ENCODE measurements around the gene PTAR1. TPM values are rescaled to one million over a fixed set of nuclear protein-coding genes. Genes with fewer than 3 reads are reported as not detected.

Gene PTAR1
- total RNA-seq, 1 experiment from 2014 or later, result 22.9 TPM

DNA sequence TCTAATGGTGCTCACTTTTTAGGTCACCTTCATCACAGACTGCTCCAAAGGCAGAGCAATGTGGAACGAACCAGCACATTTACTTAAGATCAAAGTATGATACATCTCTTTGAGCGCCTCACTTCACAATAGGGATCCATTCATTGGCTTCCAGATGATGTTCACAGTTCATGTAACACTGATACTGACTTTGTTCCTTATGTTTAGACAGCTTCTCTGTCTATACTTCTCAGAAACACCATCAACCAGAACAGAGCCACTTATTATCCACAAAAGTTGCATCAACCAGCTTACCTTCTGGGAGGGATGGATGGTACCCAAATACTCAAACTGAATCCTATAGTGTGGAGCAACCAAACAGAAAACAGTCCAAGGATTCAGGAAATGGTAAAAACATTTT, 4.6 kb downstream of the PTAR1 start:
- H3K79me2 ChIP-seq (ENCODE audit: low read length), result peaks cover 46% of the 10 kb centered on the region
- no peaks in the 10 kb centered on the region for H4K20me1 ChIP-seq (ENCODE audit: low read length)
- H3F3A ChIP-seq (ENCODE audit: low read length, unreplicated experiment), result no peaks in the 10 kb centered on the region
- CTCF ChIA-PET, result interaction anchor here (0.6 kb wide), 1 partner anchor 597 kb away, joined by 3 read pairs; no protein-coding TSS in a partner anchor
- H3K27ac ChIP-seq (ENCODE audit: low read length), result no peak overlapping the region
- H3K4me3 ChIP-seq (ENCODE audit: low read length), result no peak overlapping the region
- H3K27me3 ChIP-seq (ENCODE audit: low read length), result no peaks in the 10 kb centered on the region
- no peak for DNase-seq
- H3K4me1 ChIP-seq (ENCODE audit: insufficient read depth, low read length), result peaks cover 6% of the 10 kb centered on the region; the same call in 1 of the 2 replicates
- BruUV-seq (replicated peaks), result no TSS peak
- POLR2A ChIA-PET (ENCODE audit: unreplicated experiment), result no interaction called here
- H3K9me2 ChIP-seq (replicated peaks; ENCODE audit: low read length), result no peaks in the 10 kb centered on the region
- TF ChIP-seq EZH2 (IDR thresholded peaks at IDR 0.05; ENCODE audit: low read length, unreplicated experiment) (no peak), EZH2phosphoT487 (IDR thresholded peaks at IDR 0.05; ENCODE audit: borderline replicate concordance, low read length) (no peak)
- TF ChIP-seq, protein P1, sequence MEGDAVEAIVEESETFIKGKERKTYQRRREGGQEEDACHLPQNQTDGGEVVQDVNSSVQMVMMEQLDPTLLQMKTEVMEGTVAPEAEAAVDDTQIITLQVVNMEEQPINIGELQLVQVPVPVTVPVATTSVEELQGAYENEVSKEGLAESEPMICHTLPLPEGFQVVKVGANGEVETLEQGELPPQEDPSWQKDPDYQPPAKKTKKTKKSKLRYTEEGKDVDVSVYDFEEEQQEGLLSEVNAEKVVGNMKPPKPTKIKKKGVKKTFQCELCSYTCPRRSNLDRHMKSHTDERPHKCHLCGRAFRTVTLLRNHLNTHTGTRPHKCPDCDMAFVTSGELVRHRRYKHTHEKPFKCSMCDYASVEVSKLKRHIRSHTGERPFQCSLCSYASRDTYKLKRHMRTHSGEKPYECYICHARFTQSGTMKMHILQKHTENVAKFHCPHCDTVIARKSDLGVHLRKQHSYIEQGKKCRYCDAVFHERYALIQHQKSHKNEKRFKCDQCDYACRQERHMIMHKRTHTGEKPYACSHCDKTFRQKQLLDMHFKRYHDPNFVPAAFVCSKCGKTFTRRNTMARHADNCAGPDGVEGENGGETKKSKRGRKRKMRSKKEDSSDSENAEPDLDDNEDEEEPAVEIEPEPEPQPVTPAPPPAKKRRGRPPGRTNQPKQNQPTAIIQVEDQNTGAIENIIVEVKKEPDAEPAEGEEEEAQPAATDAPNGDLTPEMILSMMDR (conservative IDR thresholded peaks at IDR 0.05; ENCODE audit: low read depth, low read length), result no peak
- H3K36me3 ChIP-seq (ENCODE audit: low read depth, low read length), result no peaks in the 10 kb centered on the region
- no peaks in the 10 kb centered on the region for H3K9me3 ChIP-seq (ENCODE audit: low read length)
- no peak overlapping the region for H3K9ac ChIP-seq (ENCODE audit: low read length)
- no peak overlapping the region for H2AFZ ChIP-seq (ENCODE audit: low read length)
- H3K4me2 ChIP-seq (ENCODE audit: low read length), result no peak overlapping the region
- no peak for ATAC-seq
- intact Hi-C loops (cut with micrococcal nuclease), result loop anchor here (10.0 kb wide), 2 partner anchors 80 to 160 kb away; partner anchors contain the start of gene APBA1

DNA sequence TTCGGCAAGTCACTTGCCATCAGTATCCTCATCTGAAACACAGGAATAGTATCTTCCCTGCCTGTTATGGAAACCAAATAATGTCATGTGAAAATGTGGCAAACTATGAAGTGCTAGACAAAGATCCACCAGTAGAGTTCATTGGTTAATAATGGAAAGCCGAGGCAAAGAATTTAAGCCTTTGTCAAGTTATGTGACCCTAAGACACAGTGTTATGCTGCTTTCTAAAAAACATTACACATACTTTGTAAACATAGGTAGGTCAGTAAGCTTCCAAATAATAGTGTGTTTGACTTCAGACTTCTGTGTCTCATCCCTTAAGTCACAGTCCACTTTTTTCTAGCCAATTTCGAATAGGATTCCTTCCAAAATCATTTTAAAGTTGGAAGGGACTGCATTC, 6.0 kb downstream of the PTAR1 start:
- Histone ChIP-seq H3K36me3 (ENCODE audit: low read depth, low read length) (no peaks in the 10 kb centered on the region; the same call in none of the 2 replicates), H3K27me3 (ENCODE audit: low read length) (no peaks in the 10 kb centered on the region), H3K9me2 (replicated peaks; ENCODE audit: low read length) (no peaks in the 10 kb centered on the region), H3K4me2 (ENCODE audit: low read length) (no peak overlapping the region), H3K27ac (ENCODE audit: low read length) (no peak overlapping the region), H3F3A (ENCODE audit: low read length, unreplicated experiment) (no peaks in the 10 kb centered on the region), H3K4me3 (ENCODE audit: low read length) (no peak overlapping the region), H3K9me3 (ENCODE audit: low read length) (no peaks in the 10 kb centered on the region), H4K20me1 (ENCODE audit: low read length) (no peaks in the 10 kb centered on the region), H3K4me1 (ENCODE audit: insufficient read depth, low read length) (peaks cover 6% of the 10 kb centered on the region; the same call in 1 of the 2 replicates), H3K79me2 (ENCODE audit: low read length) (peaks cover 40% of the 10 kb centered on the region), H2AFZ (ENCODE audit: low read length) (no peak overlapping the region), H3K9ac (ENCODE audit: low read length) (no peak overlapping the region)
- TF ChIP-seq, protein P1 (conservative IDR thresholded peaks at IDR 0.05; ENCODE audit: low read depth, low read length), result no peak
- TF ChIP-seq EZH2phosphoT487 (IDR thresholded peaks at IDR 0.05; ENCODE audit: borderline replicate concordance, low read length) (no peak), EZH2 (IDR thresholded peaks at IDR 0.05; ENCODE audit: low read length, unreplicated experiment) (no peak)
- ChIA-PET CTCF (no interaction called here), POLR2A (ENCODE audit: unreplicated experiment) (no interaction called here)
- no TSS peak for BruUV-seq (replicated peaks)
- intact Hi-C loops (cut with micrococcal nuclease), result loop anchor here (10.0 kb wide), 2 partner anchors 79 to 161 kb away; partner anchors contain the start of gene APBA1
- no peak for DNase-seq
- no peak for ATAC-seq

DNA sequence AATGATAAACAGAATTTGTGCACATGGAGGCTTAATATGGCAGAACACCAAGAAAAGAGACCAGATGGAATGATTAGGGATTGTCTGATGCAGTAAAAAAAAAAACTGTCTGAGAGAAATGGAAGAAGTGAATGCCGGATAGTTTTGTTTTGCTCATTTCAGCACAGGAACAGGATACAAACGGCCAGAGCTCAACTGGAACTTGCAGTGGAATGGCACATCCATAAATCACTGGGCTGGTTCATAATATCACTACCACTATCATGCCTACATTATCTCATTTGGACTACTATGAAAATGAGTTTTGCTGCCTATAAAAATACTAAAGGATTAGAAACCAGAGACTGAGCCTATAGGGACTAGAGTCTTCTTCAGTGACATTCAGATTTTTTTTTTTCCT, 9.7 kb downstream of the PTAR1 start:
- H3K27ac ChIP-seq (ENCODE audit: low read length), result no peak overlapping the region
- H3K9me2 ChIP-seq (replicated peaks; ENCODE audit: low read length), result no peaks in the 10 kb centered on the region
- no peaks in the 10 kb centered on the region for H3F3A ChIP-seq (ENCODE audit: low read length, unreplicated experiment)
- ATAC-seq, result no peak
- no peak overlapping the region for H3K4me3 ChIP-seq (ENCODE audit: low read length)
- H3K36me3 ChIP-seq (ENCODE audit: low read depth, low read length), result no peaks in the 10 kb centered on the region; the same call in none of the 2 replicates
- POLR2A ChIA-PET (ENCODE audit: unreplicated experiment), result no interaction called here
- no peaks in the 10 kb centered on the region for H3K9me3 ChIP-seq (ENCODE audit: low read length)
- no peaks in the 10 kb centered on the region for H3K4me1 ChIP-seq (ENCODE audit: insufficient read depth, low read length)
- no peak overlapping the region for H3K9ac ChIP-seq (ENCODE audit: low read length)
- CTCF ChIA-PET, result no interaction called here
- DNase-seq, result no peak
- BruUV-seq (replicated peaks), result no TSS peak
- peaks cover 9% of the 10 kb centered on the region; the same call in 1 of the 2 replicates for H3K79me2 ChIP-seq (ENCODE audit: low read length)
- H2AFZ ChIP-seq (ENCODE audit: low read length), result no peak overlapping the region
- intact Hi-C loops (cut with micrococcal nuclease), result loop anchor here (10.0 kb wide), 2 partner anchors 75 to 165 kb away; partner anchors contain the start of gene APBA1
- no peak for TF ChIP-seq EZH2phosphoT487 (IDR thresholded peaks at IDR 0.05; ENCODE audit: borderline replicate concordance, low read length)
- no peak for TF ChIP-seq EZH2 (IDR thresholded peaks at IDR 0.05; ENCODE audit: low read length, unreplicated experiment)
- TF ChIP-seq, protein P1 (conservative IDR thresholded peaks at IDR 0.05; ENCODE audit: low read depth, low read length), result no peak
- no peak overlapping the region for H3K4me2 ChIP-seq (ENCODE audit: low read length)
- no peaks in the 10 kb centered on the region for H3K27me3 ChIP-seq (ENCODE audit: low read length)
- no peaks in the 10 kb centered on the region for H4K20me1 ChIP-seq (ENCODE audit: low read length)

Data from PC-3 (cell line).